ENCODE measurements around the gene MAP3K3.

DNA sequence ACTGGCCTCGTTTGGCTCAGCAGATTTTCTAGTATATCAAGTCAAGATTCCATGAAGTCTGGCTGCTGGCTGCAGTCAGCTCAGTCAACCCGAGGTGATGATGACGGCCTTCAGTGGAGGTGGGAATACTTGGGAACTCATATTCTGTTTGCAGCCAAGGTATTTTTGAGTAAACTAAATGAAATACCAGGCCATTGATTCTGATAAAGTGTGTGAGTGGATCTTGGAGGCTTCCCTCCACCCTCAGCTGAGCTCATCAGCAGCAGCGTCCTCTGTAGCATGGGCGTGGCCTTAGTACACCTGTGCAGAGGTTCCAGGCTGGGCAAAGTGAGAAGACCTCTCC, 43.5 kb upstream of the MAP3K3 start:
- TF ChIP-seq EZH2 (IDR thresholded peaks at IDR 0.05; ENCODE audit: insufficient read depth, poor library complexity, severe bottlenecking) (no peak), EZH2phosphoT487 (IDR thresholded peaks at IDR 0.05; ENCODE audit: insufficient read depth, low read depth) (no peak)
